Suprapubic skin (tissue), 3 donors: ENCODE data around the gene NT5C1A.

ENCODE experiments used
- EP300 ChIP-seq: sonication (generic); formaldehyde crosslinking; IDR thresholded peaks from one replicate; pipeline ENCODE4 v1.6.1; 2017; ENCODE audit warnings: antibody characterized with exemption
- POLR2A ChIP-seq, 2 donors: fragments of 450-650 bp; IDR thresholded peaks; one replicate each; pipeline ENCODE4 v1.6.1; 2017; ENCODE audit warnings: antibody characterized with exemption in 2 of 2, mild to moderate bottlenecking in 2 of 2, moderate library complexity in 2 of 2
- TF ChIP-seq, protein P1 (sequence below), 2 donors: fragments of 200-600 bp in 1 of 2; fragments of 450-650 bp in 1 of 2; sonication (generic) in 1 of 2; IDR thresholded peaks; one replicate each; pipeline ENCODE4 v1.5.1; 2016 to 2019; ENCODE audit warnings: antibody characterized with exemption in 2 of 2, mild to moderate bottlenecking in 1 of 2, moderate library complexity in 1 of 2

DNA sequence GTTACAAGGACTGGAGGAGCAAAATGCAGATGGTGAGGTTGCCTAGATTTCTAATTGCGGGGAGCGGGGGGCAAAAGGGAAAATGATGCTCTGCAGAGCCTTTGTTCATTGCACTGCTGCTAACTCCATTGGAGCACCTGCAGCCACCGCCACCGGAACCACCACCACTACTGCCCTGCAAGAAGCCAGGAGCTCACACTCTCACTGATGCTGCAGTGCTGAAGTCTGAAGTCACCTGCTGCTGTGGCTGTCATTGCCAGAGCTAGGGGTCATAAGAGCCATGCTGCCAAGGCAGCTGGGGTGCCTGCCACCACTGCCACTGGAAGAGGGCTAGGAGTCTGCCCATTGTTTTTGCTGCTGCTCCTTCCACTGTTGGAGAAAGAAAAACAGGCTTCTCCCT, 26.7 kb upstream of the NT5C1A start:
- TF ChIP-seq, protein P1, sequence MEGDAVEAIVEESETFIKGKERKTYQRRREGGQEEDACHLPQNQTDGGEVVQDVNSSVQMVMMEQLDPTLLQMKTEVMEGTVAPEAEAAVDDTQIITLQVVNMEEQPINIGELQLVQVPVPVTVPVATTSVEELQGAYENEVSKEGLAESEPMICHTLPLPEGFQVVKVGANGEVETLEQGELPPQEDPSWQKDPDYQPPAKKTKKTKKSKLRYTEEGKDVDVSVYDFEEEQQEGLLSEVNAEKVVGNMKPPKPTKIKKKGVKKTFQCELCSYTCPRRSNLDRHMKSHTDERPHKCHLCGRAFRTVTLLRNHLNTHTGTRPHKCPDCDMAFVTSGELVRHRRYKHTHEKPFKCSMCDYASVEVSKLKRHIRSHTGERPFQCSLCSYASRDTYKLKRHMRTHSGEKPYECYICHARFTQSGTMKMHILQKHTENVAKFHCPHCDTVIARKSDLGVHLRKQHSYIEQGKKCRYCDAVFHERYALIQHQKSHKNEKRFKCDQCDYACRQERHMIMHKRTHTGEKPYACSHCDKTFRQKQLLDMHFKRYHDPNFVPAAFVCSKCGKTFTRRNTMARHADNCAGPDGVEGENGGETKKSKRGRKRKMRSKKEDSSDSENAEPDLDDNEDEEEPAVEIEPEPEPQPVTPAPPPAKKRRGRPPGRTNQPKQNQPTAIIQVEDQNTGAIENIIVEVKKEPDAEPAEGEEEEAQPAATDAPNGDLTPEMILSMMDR (IDR thresholded peaks at IDR 0.05) = no peak
- no peak for TF ChIP-seq EP300
- no peak for TF ChIP-seq POLR2A (IDR thresholded peaks at IDR 0.05)
